WTC11 (cell line): ENCODE measurements around the gene PRC1. TPM values are rescaled to one million over a fixed set of nuclear protein-coding genes. Genes with fewer than 3 reads are reported as not detected.

ENCODE experiments used
- ARID4B ChIP-seq: sonication (generic); formaldehyde crosslinking; IDR thresholded peaks from 2 replicates; pipeline ENCODE4 v1.8.0; 2023; ENCODE audit warnings: missing genetic modification reagents, mild to moderate bottlenecking, borderline replicate concordance
- CREM ChIP-seq: sonication (generic); formaldehyde crosslinking; IDR thresholded peaks from 2 replicates; pipeline ENCODE4 v1.8.1; 2022; ENCODE audit warnings: mild to moderate bottlenecking, missing genetic modification reagents, moderate library complexity
- E2F5 ChIP-seq: sonication (generic); formaldehyde crosslinking; IDR thresholded peaks from 2 replicates; pipeline ENCODE4 v1.8.1; 2022; ENCODE audit warnings: mild to moderate bottlenecking, moderate library complexity, missing genetic modification reagents
- ESRRA ChIP-seq: sonication (generic); formaldehyde crosslinking; IDR thresholded peaks from 2 replicates; pipeline ENCODE4 v1.8.1; 2022; ENCODE audit warnings: mild to moderate bottlenecking, missing genetic modification reagents, borderline replicate concordance
- FOXJ3 ChIP-seq: sonication (generic); formaldehyde crosslinking; IDR thresholded peaks from 2 replicates; pipeline ENCODE4 v1.9.0; 2021; ENCODE audit warnings: missing genetic modification reagents, mild to moderate bottlenecking, borderline replicate concordance
- FOXK1 ChIP-seq: sonication (generic); formaldehyde crosslinking; IDR thresholded peaks from 2 replicates; pipeline ENCODE4 v1.8.0; 2022; ENCODE audit warnings: mild to moderate bottlenecking, moderate library complexity, missing genetic modification reagents
- FOXP1 ChIP-seq: sonication (generic); formaldehyde crosslinking; IDR thresholded peaks from 2 replicates; pipeline ENCODE4 v1.8.0; 2022; ENCODE audit warnings: missing genetic modification reagents, mild to moderate bottlenecking, moderate library complexity, borderline replicate concordance
- GABPB1 ChIP-seq: sonication (generic); formaldehyde crosslinking; IDR thresholded peaks from 2 replicates; pipeline ENCODE4 v1.8.1; 2023; ENCODE audit warnings: mild to moderate bottlenecking, missing genetic modification reagents
- HMGA2 ChIP-seq: fragments of 250-450 bp; sonication (Bioruptor Pico); IDR thresholded peaks from 2 replicates; pipeline ENCODE4 v1.4.0; 2021; ENCODE audit warnings: mild to moderate bottlenecking, moderate library complexity
- HMGXB4 ChIP-seq: sonication (generic); formaldehyde crosslinking; IDR thresholded peaks from 2 replicates; pipeline ENCODE4 v1.8.1; 2023; ENCODE audit warnings: mild to moderate bottlenecking, moderate library complexity, missing genetic modification reagents
- IRF1 ChIP-seq: sonication (generic); formaldehyde crosslinking; IDR thresholded peaks from 2 replicates; pipeline ENCODE4 v1.8.0; 2023; ENCODE audit warnings: missing genetic modification reagents
- KAT7 ChIP-seq: sonication (generic); formaldehyde crosslinking; IDR thresholded peaks from 2 replicates; pipeline ENCODE4 v1.8.1; 2023; ENCODE audit warnings: missing genetic modification reagents, mild to moderate bottlenecking, borderline replicate concordance
- MXD4 ChIP-seq: fragments of 250-450 bp; sonication (Bioruptor Pico); IDR thresholded peaks from 2 replicates; pipeline ENCODE4 v1.8.0; 2021; ENCODE audit warnings: mild to moderate bottlenecking, moderate library complexity, borderline replicate concordance
- MYBL2 ChIP-seq: sonication (generic); formaldehyde crosslinking; IDR thresholded peaks from 2 replicates; pipeline ENCODE4 v1.8.1; 2023; ENCODE audit warnings: mild to moderate bottlenecking, moderate library complexity, missing genetic modification reagents
- PRDM15 ChIP-seq: sonication (generic); formaldehyde crosslinking; IDR thresholded peaks from 2 replicates; pipeline ENCODE4 v1.8.0; 2022; ENCODE audit warnings: missing genetic modification reagents
- SMAD4 ChIP-seq: sonication (generic); formaldehyde crosslinking; IDR thresholded peaks from 2 replicates; pipeline ENCODE4 v1.8.0; 2022; ENCODE audit warnings: mild to moderate bottlenecking, missing genetic modification reagents
- SOX15 ChIP-seq: fragments of 250-450 bp; sonication (Bioruptor Pico); IDR thresholded peaks from 2 replicates; pipeline ENCODE4 v1.9.0; 2021; ENCODE audit warnings: mild to moderate bottlenecking
- TCF7 ChIP-seq: sonication (generic); formaldehyde crosslinking; IDR thresholded peaks from 2 replicates; pipeline ENCODE4 v1.8.0; 2022; ENCODE audit warnings: mild to moderate bottlenecking, low read depth, missing genetic modification reagents, moderate library complexity
- USF1 ChIP-seq: sonication (generic); formaldehyde crosslinking; IDR thresholded peaks from 2 replicates; pipeline ENCODE4 v1.8.0; 2022; ENCODE audit warnings: mild to moderate bottlenecking, missing genetic modification reagents
- ZNF232 ChIP-seq: sonication (generic); formaldehyde crosslinking; IDR thresholded peaks from 2 replicates; pipeline ENCODE4 v1.8.0; 2022; ENCODE audit warnings: mild to moderate bottlenecking, missing genetic modification reagents
- ZNF281 ChIP-seq: sonication (generic); formaldehyde crosslinking; IDR thresholded peaks from 2 replicates; pipeline ENCODE4 v1.8.0; 2023; ENCODE audit warnings: mild to moderate bottlenecking, missing genetic modification reagents
- total RNA-seq: library from RNA; stranded (reverse); gene quantifications from 3 replicates; pipeline ENCODE4 v1.2.3, GENCODE V29; 2021

Gene PRC1
- total RNA-seq, 1 experiment from 2014 or later = 130 TPM

- TF ChIP-seq ARID4B (CRISPR knock-in tag) (peak; percentile 80; the same call in 1 of the 2 replicates), TCF7 (CRISPR knock-in tag) (no peak; the same call in 1 of the 2 replicates), ESRRA (peak; percentile 48; the same call in 1 of the 2 replicates), FOXJ3 (CRISPR knock-in tag) (no peak), KAT7 (CRISPR knock-in tag) (peak; percentile 83), SOX15 (CRISPR knock-in tag) (no peak), HMGA2 (CRISPR knock-in tag) (peak; percentile 30; the same call in 1 of the 2 replicates), ZNF232 (CRISPR knock-in tag) (peak; percentile 82; the same call in 1 of the 2 replicates), E2F5 (CRISPR knock-in tag) (peak; percentile 96; the same call in 1 of the 2 replicates), ZNF281 (CRISPR knock-in tag) (peak; percentile 65; the same call in 1 of the 2 replicates), FOXP1 (CRISPR knock-in tag) (peak; percentile 92), MYBL2 (CRISPR knock-in tag) (peak; percentile 100), SMAD4 (CRISPR knock-in tag) (no peak; the same call in 1 of the 2 replicates), IRF1 (peak; percentile 65; the same call in 1 of the 2 replicates), MXD4 (CRISPR knock-in tag) (no peak), USF1 (peak; percentile 53; the same call in 1 of the 2 replicates), CREM (CRISPR knock-in tag) (peak; percentile 96), PRDM15 (CRISPR knock-in tag) (no peak; the same call in 1 of the 2 replicates), GABPB1 (CRISPR knock-in tag) (peak; percentile 75), HMGXB4 (peak; percentile 92), FOXK1 (peak; percentile 69)
These were observed at the start of gene PRC1 (continued) for GRCh38 chr15:90994417-90995311.
